ENCODE data around the gene DTX3.
"Not testable (repeated sequence)": the region's sequence is repeated elsewhere in the genome, so short reads cannot be mapped to it uniquely, and the experiment has no call there.

Gene DTX3

GRCh38 chr12:57616383-57617101 is 11.9 kb downstream of the DTX3 start:
- DNase-seq: no peak
- TF ChIP-seq GATA1 (IDR thresholded peaks at IDR 0.05; ENCODE audit: low read depth, low read length) (no peak), POLR2A (IDR thresholded peaks at IDR 0.05; ENCODE audit: low read length) (no peak)

DNA sequence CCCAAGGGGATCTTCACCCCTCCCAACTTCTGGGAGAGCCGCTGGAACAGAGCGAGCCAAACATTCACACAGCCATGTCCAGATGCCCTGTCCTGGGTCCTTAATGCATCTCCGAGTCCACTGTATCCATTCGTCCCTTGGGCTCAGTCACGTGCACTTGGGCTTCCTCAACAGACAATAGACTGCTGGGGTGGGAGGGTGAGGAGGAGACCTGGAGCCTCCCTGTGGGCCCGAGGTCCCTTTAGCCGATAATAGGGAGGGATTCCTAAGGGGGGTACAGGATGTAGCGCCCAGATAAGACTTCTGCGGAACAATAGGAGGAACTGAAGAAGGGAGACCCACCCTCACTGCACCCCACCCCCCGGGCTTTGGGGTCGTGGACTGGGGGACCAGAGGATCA is 13.3 kb downstream of the DTX3 start:
- TF ChIP-seq POLR2A (IDR thresholded peaks at IDR 0.05; ENCODE audit: low read length) (no peak), GATA1 (IDR thresholded peaks at IDR 0.05; ENCODE audit: low read depth, low read length) (no peak)
- DNase-seq: no peak

GRCh38 chr12:57618431-57618830 is 13.8 kb downstream of the DTX3 start:
- DNase-seq: not testable (repeated sequence)

DNA sequence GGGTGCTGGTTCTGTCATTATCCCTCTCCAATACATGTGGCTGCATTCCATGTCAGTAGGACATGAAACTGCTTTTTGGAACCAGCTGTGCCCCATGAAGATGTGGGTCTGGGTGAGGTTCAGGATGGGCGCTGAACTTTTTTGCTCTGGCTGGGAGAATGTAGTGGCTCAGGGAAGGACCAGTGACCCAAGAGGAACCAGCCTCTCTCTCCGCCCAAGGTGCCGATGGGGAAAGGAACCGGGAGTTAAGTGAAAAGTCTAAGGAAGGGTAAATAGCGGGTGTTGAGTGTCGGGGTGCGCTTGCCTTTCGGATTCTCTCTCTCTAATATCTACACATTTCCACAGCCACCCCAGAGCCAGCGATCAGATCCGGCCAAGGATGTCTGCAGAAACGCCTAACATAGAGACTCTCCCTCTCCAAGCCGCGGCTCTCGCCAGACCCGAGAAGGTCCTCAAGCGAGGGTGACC is 14.4 kb downstream of the DTX3 start:
- DNase-seq: no peak

DNA sequence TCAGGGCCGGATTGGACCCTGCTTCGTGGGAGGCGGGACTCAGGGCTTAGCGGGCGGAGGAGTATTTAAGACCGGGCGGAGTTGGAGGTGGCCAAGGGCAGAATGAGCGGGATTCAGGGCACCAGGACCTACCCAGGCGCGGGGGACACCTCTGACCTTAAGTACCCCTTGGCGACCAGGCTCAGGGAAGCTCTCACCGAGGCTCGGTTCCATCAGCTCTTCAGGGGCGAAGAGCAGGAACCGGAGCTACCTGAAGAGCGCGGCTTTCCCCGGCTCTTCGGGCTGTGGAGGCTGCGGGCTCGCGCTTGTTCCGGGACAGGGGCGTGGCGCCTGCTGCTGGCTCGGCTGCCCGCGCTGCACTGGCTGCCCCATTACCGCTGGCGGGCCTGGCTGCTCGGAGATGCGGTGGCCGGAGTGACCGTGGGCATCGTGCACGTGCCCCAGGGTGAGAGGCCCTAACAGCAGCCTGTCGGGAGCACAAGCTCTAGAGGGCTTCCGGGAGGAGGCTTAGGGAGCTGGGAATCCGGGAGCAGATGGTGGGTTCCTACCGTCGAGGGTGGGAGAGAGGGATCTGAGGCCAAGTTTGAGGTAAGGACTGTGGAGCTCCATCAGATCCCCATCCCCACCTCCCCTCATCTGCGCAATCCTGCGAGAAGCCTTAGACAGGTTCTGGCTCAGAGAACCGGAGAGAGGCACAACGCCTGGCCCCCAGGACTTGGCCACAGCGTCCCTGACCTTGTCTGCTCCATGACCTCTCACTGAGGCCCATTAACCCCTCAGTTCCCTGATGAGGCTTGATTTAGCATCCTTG is 15.0 kb downstream of the DTX3 start:
- DNase-seq: peak in 1 of 2 experiments; percentile 37
- no peak for TF ChIP-seq GATA1 (IDR thresholded peaks at IDR 0.05; ENCODE audit: low read depth, low read length)
- no peak for TF ChIP-seq POLR2A (IDR thresholded peaks at IDR 0.05; ENCODE audit: low read length)

More for the DNA sequence above, 14.4 kb downstream of the DTX3 start:
- TF ChIP-seq GATA1 (IDR thresholded peaks at IDR 0.05; ENCODE audit: low read depth, low read length): no peak
- TF ChIP-seq POLR2A (IDR thresholded peaks at IDR 0.05; ENCODE audit: low read length): no peak

DNA sequence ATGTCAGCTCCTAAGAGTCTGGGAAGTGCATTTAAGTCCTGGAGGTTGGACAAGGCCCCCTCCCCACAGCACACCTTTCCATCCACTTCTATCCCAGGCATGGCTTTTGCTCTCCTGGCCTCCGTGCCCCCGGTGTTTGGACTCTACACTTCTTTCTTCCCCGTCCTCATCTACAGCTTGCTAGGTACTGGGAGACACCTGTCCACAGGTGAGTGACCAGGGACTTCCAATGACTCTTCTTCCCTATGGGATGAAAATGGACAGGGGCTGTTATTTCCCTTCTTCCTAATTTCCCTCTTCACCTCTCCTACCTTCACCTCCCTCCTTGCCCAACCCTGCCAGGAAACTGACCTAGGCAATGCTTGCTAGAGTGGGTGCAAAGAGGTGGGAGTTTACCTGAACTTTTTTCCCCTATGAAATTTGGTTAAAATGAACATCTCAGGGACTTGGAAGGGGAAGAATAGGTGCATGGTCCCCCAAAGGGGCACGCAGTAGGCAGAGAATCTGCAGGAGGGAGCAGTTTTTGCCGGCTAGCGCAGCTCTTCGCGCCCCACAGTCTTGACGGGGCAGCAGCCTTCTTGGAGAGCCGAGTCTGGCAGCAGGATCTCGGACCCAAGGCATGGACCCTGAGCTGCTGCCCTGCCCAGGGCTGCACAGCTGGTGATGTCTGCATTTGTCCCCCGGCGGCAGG is 15.8 kb downstream of the DTX3 start:
- DNase-seq: no peak
- TF ChIP-seq POLR2A (IDR thresholded peaks at IDR 0.05; ENCODE audit: low read length) (no peak), GATA1 (IDR thresholded peaks at IDR 0.05; ENCODE audit: low read depth, low read length) (no peak)

DNA sequence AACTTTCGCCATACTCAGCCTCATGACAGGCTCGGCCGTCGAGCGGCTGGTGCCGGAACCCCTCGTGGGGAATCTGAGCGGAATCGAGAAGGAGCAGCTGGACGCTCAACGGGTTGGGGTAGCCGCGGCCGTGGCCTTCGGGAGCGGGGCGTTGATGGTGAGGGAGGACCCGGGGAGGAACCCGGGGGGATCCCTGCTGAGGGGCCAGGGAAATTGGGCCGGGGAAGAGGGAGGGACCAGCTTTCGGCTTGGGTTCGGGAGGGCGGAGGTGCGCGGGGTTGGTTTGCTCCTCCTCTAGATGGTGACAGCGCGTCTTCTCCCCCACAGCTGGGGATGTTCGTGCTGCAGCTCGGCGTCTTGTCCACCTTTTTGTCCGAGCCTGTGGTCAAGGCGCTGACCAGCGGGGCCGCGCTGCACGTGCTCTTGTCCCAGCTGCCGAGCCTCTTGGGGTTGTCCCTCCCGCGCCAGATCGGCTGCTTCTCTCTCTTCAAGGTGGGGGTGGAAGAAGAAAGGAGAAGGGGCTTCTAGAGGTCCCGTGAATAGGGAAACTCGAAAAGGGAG is 16.4 kb downstream of the DTX3 start:
- TF ChIP-seq GATA1 (IDR thresholded peaks at IDR 0.05; ENCODE audit: low read depth, low read length) (no peak), POLR2A (IDR thresholded peaks at IDR 0.05; ENCODE audit: low read length) (no peak)
- DNase-seq: no peak

GRCh38 chr12:57621497-57622292 is 17.1 kb downstream of the DTX3 start:
- peak; percentile 55 to 73 for DNase-seq
- TF ChIP-seq GATA1 (IDR thresholded peaks at IDR 0.05; ENCODE audit: low read depth, low read length): no peak

GRCh38 chr12:57622293-57623245 is 17.9 kb downstream of the DTX3 start:
- DNase-seq: peak in 1 of 2 experiments; percentile 44
- no peak for TF ChIP-seq POLR2A (IDR thresholded peaks at IDR 0.05; ENCODE audit: low read length)

GRCh38 chr12:57623385-57623784 is 18.8 kb downstream of the DTX3 start:
- DNase-seq: no peak
- no peak for TF ChIP-seq GATA1 (IDR thresholded peaks at IDR 0.05; ENCODE audit: low read depth, low read length)
- TF ChIP-seq POLR2A (IDR thresholded peaks at IDR 0.05; ENCODE audit: low read length): no peak

- TF ChIP-seq POLR2A (IDR thresholded peaks at IDR 0.05; ENCODE audit: low read length) (no peak), GATA1 (IDR thresholded peaks at IDR 0.05; ENCODE audit: low read depth, low read length) (no peak)
- DNase-seq: no peak
Observed at GRCh38 chr12:57623811-57624390, 19.3 kb downstream of the DTX3 start.
